Measurements from ENCODE around the gene RYR2.

The RYR2 gene

GRCh38 chr1:237041795-237042525 lies at the start of gene RYR2:
Gene RYR2 (plus strand): TSS chr1:237042184. CDS start chr1:237042522, 338 bp downstream.
- DNase-seq (ENCODE audit: low read depth) = no peak
- no peak for TF ChIP-seq CTCF (IDR thresholded peaks at IDR 0.05; ENCODE audit: control insufficient read depth, extremely low read depth, insufficient read depth)
- H3K4me3 ChIP-seq (ENCODE audit: low read depth, low read length) = no peak within 1 kb of the TSS

GRCh38 chr1:236992449-236992848 lies 49.5 kb upstream of the RYR2 start:
- no peak for TF ChIP-seq CTCF (IDR thresholded peaks at IDR 0.05; ENCODE audit: control insufficient read depth, extremely low read depth, insufficient read depth)
- no peak for DNase-seq (ENCODE audit: low read depth)
- no peak overlapping the region for H3K4me3 ChIP-seq (ENCODE audit: low read depth, low read length)

- no peak overlapping the region for H3K4me3 ChIP-seq (ENCODE audit: low read depth, low read length)
- DNase-seq (ENCODE audit: low read depth) = no peak
- no peak for TF ChIP-seq CTCF (IDR thresholded peaks at IDR 0.05; ENCODE audit: control insufficient read depth, extremely low read depth, insufficient read depth)
These were observed 47.5 kb upstream of the RYR2 start for GRCh38 chr1:236994450-236994849.

- no peak for TF ChIP-seq CTCF (IDR thresholded peaks at IDR 0.05; ENCODE audit: control insufficient read depth, extremely low read depth, insufficient read depth)
- DNase-seq (ENCODE audit: low read depth) = no peak
- no peak overlapping the region for H3K4me3 ChIP-seq (ENCODE audit: low read depth, low read length)
These were observed 44.6 kb upstream of the RYR2 start for GRCh38 chr1:236997361-236997760.

GRCh38 chr1:236997882-236998281 lies 44.1 kb upstream of the RYR2 start:
- TF ChIP-seq CTCF (IDR thresholded peaks at IDR 0.05; ENCODE audit: control insufficient read depth, extremely low read depth, insufficient read depth) = no peak
- no peak overlapping the region for H3K4me3 ChIP-seq (ENCODE audit: low read depth, low read length)
- no peak for DNase-seq (ENCODE audit: low read depth)

GRCh38 chr1:236998546-236998945 lies 43.4 kb upstream of the RYR2 start:
- no peak for TF ChIP-seq CTCF (IDR thresholded peaks at IDR 0.05; ENCODE audit: control insufficient read depth, extremely low read depth, insufficient read depth)
- no peak overlapping the region for H3K4me3 ChIP-seq (ENCODE audit: low read depth, low read length)
- DNase-seq (ENCODE audit: low read depth) = no peak

- no peak overlapping the region for H3K4me3 ChIP-seq (ENCODE audit: low read depth, low read length)
- TF ChIP-seq CTCF (IDR thresholded peaks at IDR 0.05; ENCODE audit: control insufficient read depth, extremely low read depth, insufficient read depth) = no peak
- DNase-seq (ENCODE audit: low read depth) = no peak
These were observed 41.8 kb upstream of the RYR2 start for GRCh38 chr1:237000191-237000590.
